ENCODE results near the gene FAM222A.

- TF ChIP-seq CTCF (IDR thresholded peaks at IDR 0.05; ENCODE audit: low read length): no peak
- TF ChIP-seq EZH2 (optimal IDR thresholded peaks at IDR 0.05; ENCODE audit: low read depth, low read length): no peak
These were observed 27.1 kb upstream of the FAM222A start for GRCh38 chr12:109686523-109686922.

All from MM.1S (cell line).